Stomach (tissue), 9 donors: ENCODE measurements around the gene DPH6. TPM values are rescaled to one million over a fixed set of nuclear protein-coding genes. Genes with fewer than 3 reads are reported as not detected.

ENCODE experiments used
- DNase-seq, 2 donors: peaks; one replicate each; pipeline versions ENCODE4 v3.0.0 to v3.0.0-alpha.2; 2013 to 2019
- H3K27ac ChIP-seq, 5 donors: fragments of 200-600 bp in 4 of 5; sonication (generic) in 4 of 5; one replicate each; pipeline ENCODE4 v1.5.1; 2013 to 2019; ENCODE audit warnings: mild to moderate bottlenecking in 1 of 5, moderate library complexity in 1 of 5
- H3K27me3 ChIP-seq, 3 donors: fragments of 200-600 bp; sonication (generic); one replicate each; pipeline ENCODE4 v1.5.1; 2017 to 2019; ENCODE audit warnings: mixed run types in 1 of 3
- H3K36me3 ChIP-seq, 4 donors: fragments of 200-600 bp; sonication (generic); 1 replicate in 3 of 4; 2 replicates in 1 of 4; pipeline ENCODE4 v1.5.1; 2016 to 2019
- H3K4me1 ChIP-seq, 4 donors: fragments of 200-600 bp; sonication (generic); one replicate each; pipeline ENCODE4 v1.5.1; 2016 to 2019
- H3K4me3 ChIP-seq, 4 donors: fragments of 200-600 bp; sonication (generic) in 3 of 4; one replicate each; pipeline ENCODE4 v1.5.1; 2016 to 2019; ENCODE audit warnings: mild to moderate bottlenecking in 1 of 4
- H3K9me3 ChIP-seq, 4 donors: fragments of 200-600 bp; sonication (generic); one replicate each; pipeline ENCODE4 v1.5.1; 2016 to 2019
- EP300 ChIP-seq: sonication (generic); formaldehyde crosslinking; IDR thresholded peaks from one replicate; pipeline ENCODE4 v1.6.1; 2017; ENCODE audit warnings: antibody characterized with exemption
- POLR2A ChIP-seq, 4 donors: fragments of 450-650 bp; IDR thresholded peaks; one replicate each; pipeline ENCODE4 v1.6.1; 2016; ENCODE audit warnings: antibody characterized with exemption in 4 of 4, control low read depth in 2 of 4, mild to moderate bottlenecking in 1 of 4, moderate library complexity in 1 of 4
- POLR2AphosphoS5 ChIP-seq, 3 donors: sonication (generic); formaldehyde crosslinking; IDR thresholded peaks; one replicate each; pipeline ENCODE4 v1.6.1; 2016; ENCODE audit warnings: antibody characterized with exemption in 3 of 3
- WGBS, 5 donors: extraction: QIAGEN DNeasy Blood & Tissue Kit in 3 of 5; methylation state at CpG; one replicate each; pipeline versions ENCODE4 v1.1.5 to v1.1.7; 2013 to 2018; 5-methylcytosine and 5-hydroxymethylcytosine counted together
- intact Hi-C: fragments of 100-400 bp; cut with DNase I; formaldehyde crosslinking; loops from one replicate; pipeline ENCODE4 v1.15.1; 2023; ENCODE audit warnings: low total_unique reads
- polyA plus RNA-seq, 3 donors: library from polyadenylated mRNA; stranded (reverse); fragments of 200-250 nt; gene quantifications; one replicate each; pipeline ENCODE4 v1.2.3, GENCODE V29; 2013
- total RNA-seq, 5 donors: library from RNA; depleted of rRNA; stranded (reverse); fragments of >200 nt; gene quantifications; one replicate each; pipeline versions ENCODE4 v1.1.0 to v1.2.3, GENCODE V29; 2014 to 2016
- TF ChIP-seq, protein P1 (sequence below), 7 experiments: fragments of 450-650 bp in 4 of 7; fragments of 200-600 bp in 3 of 7; sonication (generic) in 3 of 7; IDR thresholded peaks; one replicate each; pipeline ENCODE4 v1.5.1; 2016 to 2019; ENCODE audit warnings: antibody characterized with exemption in 7 of 7, control low read depth in 2 of 7, mild to moderate bottlenecking in 1 of 7
- donor health status: healthy with polysubstance abuse.
- donor health status: Bipolar disorder and iron deficiency.
- donor health status: healthy.

DPH6 gene
- total and polyA plus RNA-seq, 8 donors, result 6.1 to 52.3 (median 17.7) TPM

DNA sequence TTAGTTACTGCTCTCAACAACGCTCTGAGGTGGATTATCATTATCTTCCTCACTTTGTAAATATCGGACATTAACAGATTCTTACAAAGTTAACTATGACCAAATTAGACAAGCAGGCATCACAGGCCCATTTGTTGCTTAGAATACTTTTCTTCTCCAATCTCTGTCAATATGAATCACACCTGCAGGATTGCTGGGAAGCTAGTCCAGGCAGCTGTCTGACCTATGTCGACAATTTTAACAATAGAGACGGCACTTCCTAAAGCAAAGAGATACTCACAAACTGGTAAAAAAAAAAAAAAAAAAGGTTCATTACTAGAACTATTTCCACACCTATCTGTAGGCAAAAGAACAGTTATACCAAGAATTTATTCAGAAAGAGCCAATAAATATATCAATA, 85.3 kb downstream of the DPH6 start:
- no peaks in the 10 kb centered on the region for H3K9me3 ChIP-seq
- no peak overlapping the region for H3K4me3 ChIP-seq
- H3K27me3 ChIP-seq, result no peaks in the 10 kb centered on the region
- no peaks in the 10 kb centered on the region for H3K4me1 ChIP-seq
- WGBS, 5 donors, result 68 to 71% (median 70%) methylated on average over 4 of the region's 4 CpGs
- TF ChIP-seq, protein P1, sequence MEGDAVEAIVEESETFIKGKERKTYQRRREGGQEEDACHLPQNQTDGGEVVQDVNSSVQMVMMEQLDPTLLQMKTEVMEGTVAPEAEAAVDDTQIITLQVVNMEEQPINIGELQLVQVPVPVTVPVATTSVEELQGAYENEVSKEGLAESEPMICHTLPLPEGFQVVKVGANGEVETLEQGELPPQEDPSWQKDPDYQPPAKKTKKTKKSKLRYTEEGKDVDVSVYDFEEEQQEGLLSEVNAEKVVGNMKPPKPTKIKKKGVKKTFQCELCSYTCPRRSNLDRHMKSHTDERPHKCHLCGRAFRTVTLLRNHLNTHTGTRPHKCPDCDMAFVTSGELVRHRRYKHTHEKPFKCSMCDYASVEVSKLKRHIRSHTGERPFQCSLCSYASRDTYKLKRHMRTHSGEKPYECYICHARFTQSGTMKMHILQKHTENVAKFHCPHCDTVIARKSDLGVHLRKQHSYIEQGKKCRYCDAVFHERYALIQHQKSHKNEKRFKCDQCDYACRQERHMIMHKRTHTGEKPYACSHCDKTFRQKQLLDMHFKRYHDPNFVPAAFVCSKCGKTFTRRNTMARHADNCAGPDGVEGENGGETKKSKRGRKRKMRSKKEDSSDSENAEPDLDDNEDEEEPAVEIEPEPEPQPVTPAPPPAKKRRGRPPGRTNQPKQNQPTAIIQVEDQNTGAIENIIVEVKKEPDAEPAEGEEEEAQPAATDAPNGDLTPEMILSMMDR (IDR thresholded peaks at IDR 0.05), result no peak
- TF ChIP-seq EP300 (no peak), POLR2AphosphoS5 (IDR thresholded peaks at IDR 0.05) (no peak), POLR2A (IDR thresholded peaks at IDR 0.05) (no peak)
- H3K27ac ChIP-seq, result no peak overlapping the region
- H3K36me3 ChIP-seq, result no peaks in the 10 kb centered on the region
- intact Hi-C loops, result no loop called here
- no peak for DNase-seq

DNA sequence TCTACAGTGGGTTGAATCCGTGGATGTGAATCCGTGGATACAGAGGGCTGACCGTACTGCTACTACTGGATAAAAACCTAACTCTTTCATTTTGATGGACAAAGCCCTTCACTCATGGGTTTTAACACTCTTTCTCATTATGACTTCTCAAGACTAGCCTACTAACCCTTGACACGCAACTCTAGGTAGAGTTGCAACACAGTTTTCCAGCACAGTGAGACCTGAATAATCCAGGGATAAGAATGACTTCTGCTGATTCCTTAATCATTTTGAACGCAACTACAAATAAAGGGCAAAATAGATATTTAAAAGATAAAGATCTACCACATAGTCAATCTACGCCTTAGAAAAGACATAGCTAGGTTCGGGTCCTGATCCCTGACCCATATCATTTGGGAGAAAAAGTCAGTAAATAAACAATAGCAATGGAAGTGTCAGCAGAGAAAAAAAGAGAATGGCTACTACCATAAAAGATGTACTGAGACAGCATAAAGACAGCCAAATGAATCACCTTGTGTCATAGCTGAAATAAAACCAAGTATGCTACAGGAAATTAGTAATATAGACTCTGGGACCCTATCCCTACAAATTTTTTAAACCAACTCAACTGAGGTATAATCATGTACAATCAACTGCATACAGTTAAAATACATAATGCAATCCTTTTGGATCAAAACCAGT, 87.6 kb downstream of the DPH6 start:
- Histone ChIP-seq H3K9me3 (no peaks in the 10 kb centered on the region), H3K36me3 (no peaks in the 10 kb centered on the region), H3K27me3 (no peaks in the 10 kb centered on the region), H3K4me1 (no peaks in the 10 kb centered on the region), H3K4me3 (no peak overlapping the region), H3K27ac (no peak overlapping the region)
- TF ChIP-seq POLR2AphosphoS5 (IDR thresholded peaks at IDR 0.05) (no peak), POLR2A (IDR thresholded peaks at IDR 0.05) (no peak), EP300 (no peak)
- TF ChIP-seq, protein P1 (IDR thresholded peaks at IDR 0.05), result no peak
- WGBS, 5 donors, result 94 to 97% (median 95%) methylated on average over 7 of the region's 7 CpGs
- no peak for DNase-seq
- intact Hi-C loops, result no loop called here

DNA sequence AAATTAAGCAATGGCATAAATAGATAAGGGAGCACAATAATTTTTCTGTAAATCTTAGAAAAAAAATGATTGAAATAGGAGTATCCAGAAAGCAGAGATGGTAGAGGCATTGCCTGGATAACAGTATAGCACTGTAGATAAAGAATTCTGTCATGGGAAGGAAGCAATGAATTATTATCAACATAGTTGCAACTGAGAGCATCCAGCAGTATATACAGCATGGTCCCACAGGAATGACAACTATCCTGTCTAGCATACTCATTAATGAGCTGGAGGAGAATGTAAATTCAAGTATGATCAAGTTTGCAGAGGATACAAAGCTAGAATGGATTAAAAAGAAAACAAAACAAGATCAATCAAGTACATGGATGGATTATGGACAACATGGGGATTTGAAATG, 90.8 kb downstream of the DPH6 start:
- TF ChIP-seq POLR2A (IDR thresholded peaks at IDR 0.05), result no peak
- TF ChIP-seq EP300, result no peak
- TF ChIP-seq, protein P1 (IDR thresholded peaks at IDR 0.05), result no peak
- TF ChIP-seq POLR2AphosphoS5 (IDR thresholded peaks at IDR 0.05), result no peak

DNA sequence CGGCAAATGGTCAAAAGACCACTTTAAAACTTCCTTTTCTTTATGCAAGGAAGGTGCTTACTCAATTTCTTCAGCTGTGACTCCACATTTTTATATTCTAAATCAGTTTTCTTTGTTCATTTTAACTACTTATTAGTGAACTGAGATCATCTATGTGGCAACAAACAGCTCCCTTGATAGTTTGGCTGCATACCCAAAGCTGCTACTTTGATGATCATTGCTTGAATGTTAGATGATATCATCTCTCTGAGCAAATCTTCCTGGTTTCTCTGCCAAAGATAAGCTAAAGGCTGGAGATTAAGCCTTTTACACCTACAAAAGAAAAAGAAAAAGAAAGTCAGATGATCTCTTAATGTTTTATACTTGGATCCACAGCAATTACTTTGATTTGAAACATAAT, 95.5 kb downstream of the DPH6 start:
- intact Hi-C loops, result no loop called here
- WGBS, 5 donors, result 78 to 100% (median 92%) methylated on average over 1 of the region's 1 CpG
- Histone ChIP-seq H3K4me3 (no peak overlapping the region), H3K27me3 (no peaks in the 10 kb centered on the region), H3K9me3 (no peaks in the 10 kb centered on the region), H3K27ac (no peak overlapping the region), H3K4me1 (no peaks in the 10 kb centered on the region), H3K36me3 (peaks cover 0 to 16% (median 3%) of the 10 kb centered on the region in 4 donors)
- peak in 1 of 2 donors; percentile 13 for DNase-seq
- no peak for TF ChIP-seq EP300
- TF ChIP-seq, protein P1 (IDR thresholded peaks at IDR 0.05), result no peak
- no peak for TF ChIP-seq POLR2A (IDR thresholded peaks at IDR 0.05)
- TF ChIP-seq POLR2AphosphoS5 (IDR thresholded peaks at IDR 0.05), result no peak

More for the DNA sequence above, 90.8 kb downstream of the DPH6 start:
- Histone ChIP-seq H3K9me3 (no peaks in the 10 kb centered on the region), H3K4me1 (no peaks in the 10 kb centered on the region), H3K4me3 (no peak overlapping the region), H3K36me3 (peaks cover 0 to 3% (median 0%) of the 10 kb centered on the region in 4 donors), H3K27me3 (no peaks in the 10 kb centered on the region), H3K27ac (no peak overlapping the region)
- intact Hi-C loops, result no loop called here
- DNase-seq, result no peak
